OCI-LY1 (cell line): Measurements from ENCODE around the gene CCND1.

ENCODE experiments used
- CTCF ChIP-seq: fragments of 200-600 bp; sonication (generic), shearing (Covaris generic); IDR thresholded peaks from 2 replicates; pipeline ENCODE4 v1.5.1; 2017; ENCODE audit warnings: mild to moderate bottlenecking, antibody characterized with exemption, low read length, moderate library complexity, mixed read lengths
- EZH2 ChIP-seq: fragments of 200-600 bp; sonication (generic), shearing (Covaris generic); IDR thresholded peaks from 2 replicates; pipeline ENCODE4 v1.8.0; 2017; ENCODE audit warnings: borderline replicate concordance, mixed run types, mild to moderate bottlenecking, antibody characterized with exemption, low read length, moderate library complexity, mixed read lengths

DNA sequence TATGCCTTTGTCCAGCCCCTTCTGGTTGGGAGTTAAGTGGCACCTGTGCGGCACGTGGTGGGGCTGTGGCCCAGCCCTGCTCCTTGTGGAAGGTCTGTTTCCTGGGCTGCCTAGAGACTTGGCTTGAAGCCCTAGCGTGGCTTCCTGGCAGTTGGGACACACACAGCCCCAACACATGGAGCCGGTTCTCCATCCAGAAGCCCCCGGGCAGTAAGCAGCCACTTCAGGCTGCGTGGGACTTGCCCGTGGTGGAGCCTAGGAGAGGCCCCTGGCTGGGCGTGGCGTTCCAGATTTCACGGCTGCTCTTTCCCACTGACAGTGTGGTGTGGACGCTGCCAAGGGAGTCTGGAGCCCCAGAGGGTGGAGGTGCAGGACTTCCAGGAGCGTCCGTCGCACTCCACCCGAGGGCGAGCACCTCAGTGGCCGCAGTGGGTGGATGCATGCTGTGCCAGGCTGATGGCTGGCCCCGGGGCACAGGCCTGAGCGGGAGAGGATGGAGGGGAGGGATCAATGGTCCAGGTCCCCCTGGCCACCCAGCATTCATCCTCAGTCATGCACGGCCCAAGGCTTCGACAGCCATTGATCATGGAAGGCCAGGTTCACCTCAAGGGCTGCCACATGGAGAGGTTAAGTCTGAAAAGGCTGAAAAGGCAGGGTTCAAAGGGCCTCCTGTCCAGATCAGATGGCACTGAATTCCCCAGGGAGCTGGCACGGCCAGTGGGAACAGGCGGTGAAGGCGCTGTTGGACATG lies 9.3 kb downstream of the CCND1 start:
- no peak for TF ChIP-seq CTCF
- TF ChIP-seq EZH2 = no peak
